Stimulated activated CD4-positive, alpha-beta T cell treated with anti-CD3 and anti-CD28 coated beads, Interleukin-1b, Interleukin-23, amount 100 ng/mL, for 1 hour (primary cell): Measurements from ENCODE around the gene PDE4D.

Experiments
- DNase-seq, 2 donors: peaks; one replicate each; pipeline ENCODE4 v3.0.0-alpha.2; 2020; ENCODE audit warnings: low read depth in 2 of 2

PDE4D gene

GRCh38 chr5:59893429-59894227 lies at the start of gene PDE4D:
PDE4D (minus strand) TSS chr5:59893726.
- no peak for DNase-seq

GRCh38 chr5:59937633-59938032 lies 44.1 kb upstream of the PDE4D start:
- no peak for DNase-seq

- DNase-seq: no peak
Observed at GRCh38 chr5:59923465-59923864, 29.9 kb upstream of the PDE4D start.

- DNase-seq: no peak
Observed at GRCh38 chr5:59922220-59922619, 28.7 kb upstream of the PDE4D start.

GRCh38 chr5:59921816-59922215 lies 28.3 kb upstream of the PDE4D start:
- no peak for DNase-seq

- no peak for DNase-seq
Observed at GRCh38 chr5:59919484-59919883, 26.0 kb upstream of the PDE4D start.

- DNase-seq: no peak
Observed at GRCh38 chr5:59917121-59917520, 23.6 kb upstream of the PDE4D start.

- no peak for DNase-seq
Observed at GRCh38 chr5:59905188-59905587, 11.7 kb upstream of the PDE4D start.

GRCh38 chr5:59897075-59897474 lies 3.5 kb upstream of the PDE4D start:
- no peak for DNase-seq

GRCh38 chr5:59891962-59892643 lies 1.4 kb downstream of the PDE4D start:
- DNase-seq: no peak

GRCh38 chr5:59887274-59887673 lies 6.3 kb downstream of the PDE4D start:
- DNase-seq: no peak

- DNase-seq: no peak
Observed at GRCh38 chr5:59874675-59875074, 18.9 kb downstream of the PDE4D start.

GRCh38 chr5:59873113-59873512 lies 20.4 kb downstream of the PDE4D start:
- DNase-seq: no peak

- no peak for DNase-seq
Observed at GRCh38 chr5:59866661-59867060, 26.9 kb downstream of the PDE4D start.

- DNase-seq: no peak
Observed at GRCh38 chr5:59864718-59865117, 28.8 kb downstream of the PDE4D start.

- DNase-seq: no peak
Observed at GRCh38 chr5:59863777-59864176, 29.7 kb downstream of the PDE4D start.

GRCh38 chr5:59856358-59856757 lies 37.2 kb downstream of the PDE4D start:
- DNase-seq: no peak

GRCh38 chr5:59850766-59851165 lies 42.8 kb downstream of the PDE4D start:
- no peak for DNase-seq

- no peak for DNase-seq
Observed at GRCh38 chr5:59847586-59847985, 45.9 kb downstream of the PDE4D start.

- no peak for DNase-seq
Observed at GRCh38 chr5:59845730-59846129, 47.8 kb downstream of the PDE4D start.

- DNase-seq: no peak
Observed at GRCh38 chr5:59843511-59844213, 49.9 kb downstream of the PDE4D start.

GRCh38 chr5:59842999-59843398 lies 50.5 kb downstream of the PDE4D start:
- no peak for DNase-seq

GRCh38 chr5:59840200-59840601 lies 53.3 kb downstream of the PDE4D start:
- DNase-seq: no peak
